Prostate gland (tissue), 2 donors: ENCODE results near the gene DUXA. TPM values are rescaled to one million over a fixed set of nuclear protein-coding genes. Genes with fewer than 3 reads are reported as not detected.

ENCODE experiments used
- DNase-seq: peaks from one replicate; pipeline ENCODE4 v3.0.0-alpha.2; 2019; ENCODE audit warnings: low spot score
- H3K27ac ChIP-seq, 2 donors: fragments of 200-600 bp; sonication (generic); 2 replicates each; pipeline ENCODE4 v1.5.1; 2017 to 2019
- H3K27me3 ChIP-seq: fragments of 200-600 bp; sonication (generic); replicated peaks from 2 replicates; pipeline ENCODE4 v1.5.1; 2019; ENCODE audit not compliant: insufficient read depth
- H3K36me3 ChIP-seq, 2 donors: fragments of 200-600 bp; sonication (generic); 1 replicate in 1 of 2; 2 replicates in 1 of 2; pipeline versions ENCODE4 v1.5.1 to v1.8.1; 2017 to 2019
- H3K4me1 ChIP-seq: fragments of 200-600 bp; sonication (generic); replicated peaks from 2 replicates; pipeline ENCODE4 v1.5.1; 2019
- H3K4me3 ChIP-seq, 2 donors: fragments of 200-600 bp; sonication (generic); 2 replicates each; pipeline ENCODE4 v1.5.1; 2017 to 2019
- H3K9me3 ChIP-seq: fragments of 200-600 bp; sonication (generic); 2 replicates; pipeline ENCODE4 v1.5.1; 2017
- POLR2A ChIP-seq: fragments of 450-650 bp; IDR thresholded peaks from one replicate; pipeline ENCODE4 v1.6.1; 2016; ENCODE audit warnings: antibody characterized with exemption, mild to moderate bottlenecking
- POLR2AphosphoS5 ChIP-seq: sonication (generic); formaldehyde crosslinking; IDR thresholded peaks from one replicate; pipeline ENCODE4 v1.6.1; 2017; ENCODE audit warnings: antibody characterized with exemption
- WGBS: methylation state at CpG from one replicate; pipeline ENCODE4 v1.1.5; 2018; 5-methylcytosine and 5-hydroxymethylcytosine counted together
- intact Hi-C: fragments of 100-400 bp; cut with DNase I; formaldehyde crosslinking; loops from one replicate; pipeline ENCODE4 v1.14.2; 2022
- total RNA-seq, 2 donors: library from RNA; depleted of rRNA; stranded (reverse); fragments of >200 nt; gene quantifications; one replicate each; pipeline ENCODE4 v1.1.0, GENCODE V29; 2016
- TF ChIP-seq, protein P1 (sequence below), 4 experiments: fragments of 200-600 bp in 2 of 4; fragments of 450-650 bp in 2 of 4; sonication (generic) in 2 of 4; IDR thresholded peaks; 1 replicate in 3 of 4; 2 replicates in 1 of 4; pipeline ENCODE4 v1.5.1; 2016 to 2019; ENCODE audit warnings: antibody characterized with exemption in 4 of 4, mild to moderate bottlenecking in 2 of 4, moderate library complexity in 2 of 4

The DUXA gene
- total RNA-seq, 2 donors from 2014 or later, result not detected

DNA sequence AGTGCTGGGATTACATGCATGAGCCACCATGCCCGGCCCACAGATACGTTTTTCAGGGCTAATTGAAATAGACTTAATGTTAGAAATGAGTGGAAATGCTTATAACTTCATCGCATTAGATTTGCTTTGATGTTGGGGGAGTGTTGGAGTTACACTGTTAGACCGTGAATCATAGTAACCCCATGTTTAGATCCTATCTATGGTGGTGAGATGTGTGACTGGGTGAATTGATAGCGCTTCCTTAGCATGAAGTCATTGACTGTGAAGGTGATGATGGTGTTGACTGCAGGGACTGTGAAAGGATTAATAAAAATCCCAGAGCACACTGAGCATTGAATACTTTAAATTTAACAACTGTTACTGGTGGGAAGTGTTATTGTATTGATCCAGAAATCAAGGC, 25.7 kb upstream of the DUXA start:
- no peaks in the 10 kb centered on the region for H3K27me3 ChIP-seq
- H3K36me3 ChIP-seq, result peaks cover 0 to 16% of the 10 kb centered on the region in 2 donors
- 84% methylated on average over 5 of the region's 5 CpGs for WGBS
- TF ChIP-seq POLR2AphosphoS5, result no peak
- TF ChIP-seq, protein P1, sequence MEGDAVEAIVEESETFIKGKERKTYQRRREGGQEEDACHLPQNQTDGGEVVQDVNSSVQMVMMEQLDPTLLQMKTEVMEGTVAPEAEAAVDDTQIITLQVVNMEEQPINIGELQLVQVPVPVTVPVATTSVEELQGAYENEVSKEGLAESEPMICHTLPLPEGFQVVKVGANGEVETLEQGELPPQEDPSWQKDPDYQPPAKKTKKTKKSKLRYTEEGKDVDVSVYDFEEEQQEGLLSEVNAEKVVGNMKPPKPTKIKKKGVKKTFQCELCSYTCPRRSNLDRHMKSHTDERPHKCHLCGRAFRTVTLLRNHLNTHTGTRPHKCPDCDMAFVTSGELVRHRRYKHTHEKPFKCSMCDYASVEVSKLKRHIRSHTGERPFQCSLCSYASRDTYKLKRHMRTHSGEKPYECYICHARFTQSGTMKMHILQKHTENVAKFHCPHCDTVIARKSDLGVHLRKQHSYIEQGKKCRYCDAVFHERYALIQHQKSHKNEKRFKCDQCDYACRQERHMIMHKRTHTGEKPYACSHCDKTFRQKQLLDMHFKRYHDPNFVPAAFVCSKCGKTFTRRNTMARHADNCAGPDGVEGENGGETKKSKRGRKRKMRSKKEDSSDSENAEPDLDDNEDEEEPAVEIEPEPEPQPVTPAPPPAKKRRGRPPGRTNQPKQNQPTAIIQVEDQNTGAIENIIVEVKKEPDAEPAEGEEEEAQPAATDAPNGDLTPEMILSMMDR (IDR thresholded peaks at IDR 0.05), result no peak
- no peak for TF ChIP-seq POLR2A
- peak overlapping the region in 1 of 2 donors; percentile 86 for H3K4me3 ChIP-seq
- no peaks in the 10 kb centered on the region for H3K9me3 ChIP-seq
- H3K4me1 ChIP-seq, result peaks cover 10% of the 10 kb centered on the region
- no peak for DNase-seq
- intact Hi-C loops, result no loop called here
- no peak overlapping the region for H3K27ac ChIP-seq

DNA sequence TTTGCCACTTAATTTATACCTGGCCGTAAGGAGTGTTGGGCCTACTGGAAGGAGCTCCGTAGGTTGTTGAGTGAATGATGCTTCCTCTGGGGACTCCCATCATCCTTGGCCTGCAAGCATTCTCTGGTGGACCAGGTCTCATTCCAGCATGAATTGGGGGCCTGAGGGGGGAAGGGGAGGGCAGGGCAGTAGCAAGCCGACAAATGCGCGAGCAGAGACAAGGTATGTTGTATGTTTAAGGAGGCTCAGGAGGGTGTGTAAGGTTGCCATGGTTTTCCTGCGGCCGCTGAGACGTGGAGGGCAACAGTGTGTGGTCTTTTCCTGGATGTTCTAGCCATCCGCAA, 24.8 kb upstream of the DUXA start:
- Histone ChIP-seq H3K27me3 (no peaks in the 10 kb centered on the region), H3K36me3 (peaks cover 0 to 15% of the 10 kb centered on the region in 2 donors), H3K27ac (peak overlapping the region; percentile 87 to 91), H3K9me3 (no peaks in the 10 kb centered on the region), H3K4me3 (peak overlapping the region; percentile 85 to 86), H3K4me1 (peaks cover 10% of the 10 kb centered on the region)
- no peak for DNase-seq
- TF ChIP-seq, protein P1 (IDR thresholded peaks at IDR 0.05), result no peak
- no peak for TF ChIP-seq POLR2A
- TF ChIP-seq POLR2AphosphoS5, result no peak
- WGBS, result 4% methylated on average over 9 of the region's 9 CpGs
- intact Hi-C loops, result no loop called here

DNA sequence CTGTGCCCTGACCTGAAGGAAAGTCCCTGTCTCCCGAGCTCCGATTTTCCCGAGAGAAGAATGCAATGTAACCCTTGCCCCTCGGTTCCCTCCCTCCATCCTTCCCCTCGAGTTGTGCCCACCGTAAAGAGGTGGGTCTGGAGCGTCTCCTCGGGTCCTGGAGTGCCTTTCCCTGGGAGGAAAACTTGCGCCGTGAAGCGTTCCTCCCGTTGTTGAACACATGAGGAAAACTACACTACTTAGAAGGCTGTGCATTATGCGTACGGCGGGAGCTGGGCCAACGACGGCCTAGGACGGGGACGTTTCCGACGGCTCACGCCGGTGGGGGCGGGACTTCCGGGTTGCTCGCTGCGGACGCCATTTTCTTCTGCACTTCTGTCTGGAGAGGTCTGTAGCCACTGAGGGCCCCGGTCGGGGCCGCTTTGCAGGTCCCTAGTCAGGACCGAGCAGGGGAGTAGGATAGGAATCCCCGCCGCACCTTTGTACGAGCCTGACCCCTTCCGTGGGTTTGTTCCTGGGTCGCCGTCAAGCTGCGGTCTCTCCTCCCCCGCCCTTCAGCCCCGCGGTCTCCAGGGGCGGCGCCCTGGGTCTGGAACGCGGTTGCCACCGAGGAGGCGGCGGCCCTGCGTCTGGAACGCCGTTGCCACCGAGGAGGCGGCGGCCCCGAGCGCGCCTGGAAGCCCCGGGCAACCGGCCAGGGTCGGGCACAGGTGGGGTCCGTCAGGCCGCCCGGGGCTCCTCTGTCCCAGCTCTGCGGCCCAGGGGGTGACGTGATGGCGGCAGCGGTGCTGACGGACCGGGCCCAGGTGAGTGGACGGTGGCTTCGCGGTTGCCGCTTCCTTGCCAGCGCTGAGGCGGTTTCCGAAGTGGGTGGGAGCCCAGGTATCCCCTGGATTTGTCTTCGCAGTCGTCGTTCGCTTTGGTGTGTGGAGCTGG, 24.1 kb upstream of the DUXA start, which contains the start of gene ZNF264:
TSS of gene ZNF264 (plus strand) at position 360 of the 936 bp plus-strand sequence. CDS start at position 774, 414 bp downstream.
- peak; percentile 85 for DNase-seq
- peaks cover 0 to 8% of the 10 kb centered on the region in 2 donors for H3K36me3 ChIP-seq
- H3K27me3 ChIP-seq, result no peaks in the 10 kb centered on the region
- 1% methylated on average over 63 of the region's 81 CpGs for WGBS
- intact Hi-C loops, result no loop called here
- H3K9me3 ChIP-seq, result no peaks in the 10 kb centered on the region
- TF ChIP-seq POLR2AphosphoS5, result peak; percentile 81
- TF ChIP-seq POLR2A, result no peak
- TF ChIP-seq, protein P1 (IDR thresholded peaks at IDR 0.05), result peak in 1 of 4 experiments; percentile 12
- peak within 1 kb of the TSS; percentile 85 to 86 for H3K4me3 ChIP-seq
- peak within 1 kb of the TSS; percentile 87 to 91 for H3K27ac ChIP-seq
- H3K4me1 ChIP-seq, result peaks cover 10% of the 10 kb centered on the region

DNA sequence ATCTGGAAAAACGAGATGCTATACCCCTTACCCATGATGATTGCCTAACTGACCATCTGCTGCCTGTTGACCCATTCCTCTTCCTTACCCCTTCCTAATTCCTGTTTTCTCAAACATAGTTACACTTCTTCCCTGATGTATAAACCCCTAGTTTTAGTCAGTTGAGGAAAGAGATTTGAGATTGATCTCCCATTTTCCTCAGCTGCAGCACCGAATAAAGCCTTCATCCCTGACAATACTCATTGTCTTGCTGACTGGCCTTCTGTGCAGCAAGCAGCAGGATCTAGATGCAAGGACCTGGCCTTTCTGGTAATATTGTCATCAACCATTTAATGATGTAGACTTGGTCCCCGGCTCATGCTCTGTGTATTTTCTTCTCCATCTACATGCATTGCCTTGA, 23.0 kb upstream of the DUXA start:
- H3K4me3 ChIP-seq, result no peak overlapping the region
- no peak overlapping the region for H3K27ac ChIP-seq
- intact Hi-C loops, result no loop called here
- DNase-seq, result no peak
- TF ChIP-seq, protein P1 (IDR thresholded peaks at IDR 0.05), result no peak
- TF ChIP-seq POLR2AphosphoS5, result no peak
- TF ChIP-seq POLR2A, result no peak
- peaks cover 10% of the 10 kb centered on the region for H3K4me1 ChIP-seq
- H3K9me3 ChIP-seq, result no peaks in the 10 kb centered on the region
- no peaks in the 10 kb centered on the region for H3K27me3 ChIP-seq
- no peaks in the 10 kb centered on the region for H3K36me3 ChIP-seq
- 94% methylated on average over 3 of the region's 3 CpGs for WGBS
